ENCODE data around the gene CDCP1. TPM values are rescaled to one million over a fixed set of nuclear protein-coding genes. Genes with fewer than 3 reads are reported as not detected.
"Not testable (repeated sequence)": the region's sequence is repeated elsewhere in the genome, so short reads cannot be mapped to it uniquely, and the experiment has no call there.

Gene CDCP1
- total and polyA plus RNA-seq, 2 donors from 2014 or later: 3.7 to 39.6 TPM

DNA sequence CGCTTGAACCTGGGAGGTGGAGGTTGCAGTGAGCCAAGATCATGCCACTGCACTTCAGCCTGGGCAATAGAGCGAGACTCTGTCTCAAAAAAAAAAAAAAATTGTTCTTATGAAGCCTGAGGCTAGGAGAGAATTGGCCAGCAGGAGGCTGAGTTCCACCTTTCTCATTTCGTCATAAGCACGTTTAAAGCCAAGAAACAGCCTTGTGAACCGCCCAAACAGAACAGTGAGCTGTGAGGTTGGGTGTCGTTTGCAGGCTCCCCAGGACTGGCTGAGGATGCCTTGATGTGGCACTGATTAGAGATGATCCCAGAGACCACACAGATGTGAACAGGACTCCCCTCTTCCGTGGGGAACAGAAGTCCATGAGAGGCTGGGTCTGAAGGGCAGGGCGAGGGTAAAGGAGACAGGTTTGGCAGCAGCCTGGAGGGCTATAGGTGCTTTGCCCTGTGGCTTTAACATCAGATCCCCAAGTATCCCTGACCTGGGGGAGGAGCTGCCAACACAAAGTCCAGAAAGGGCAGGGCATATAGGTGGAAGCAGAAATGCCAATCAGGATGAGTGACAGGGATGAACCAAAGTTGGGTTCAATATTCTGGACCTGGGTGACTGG is 67.2 kb downstream of the CDCP1 start:
- H3K4me3 ChIP-seq (ENCODE audit: low read length in 3 of 3): no peak overlapping the region
- H3K9ac ChIP-seq (ENCODE audit: low read length in 3 of 3): no peak overlapping the region
- no peak for DNase-seq
- H3K36me3 ChIP-seq (ENCODE audit: control insufficient read depth in 2 of 3, insufficient read depth in 3 of 3, low read length in 3 of 3): no peaks in the 10 kb centered on the region
- H3K27me3 ChIP-seq (ENCODE audit: control insufficient read depth, insufficient read depth, low read length): no peaks in the 10 kb centered on the region
- TF ChIP-seq, protein P1, sequence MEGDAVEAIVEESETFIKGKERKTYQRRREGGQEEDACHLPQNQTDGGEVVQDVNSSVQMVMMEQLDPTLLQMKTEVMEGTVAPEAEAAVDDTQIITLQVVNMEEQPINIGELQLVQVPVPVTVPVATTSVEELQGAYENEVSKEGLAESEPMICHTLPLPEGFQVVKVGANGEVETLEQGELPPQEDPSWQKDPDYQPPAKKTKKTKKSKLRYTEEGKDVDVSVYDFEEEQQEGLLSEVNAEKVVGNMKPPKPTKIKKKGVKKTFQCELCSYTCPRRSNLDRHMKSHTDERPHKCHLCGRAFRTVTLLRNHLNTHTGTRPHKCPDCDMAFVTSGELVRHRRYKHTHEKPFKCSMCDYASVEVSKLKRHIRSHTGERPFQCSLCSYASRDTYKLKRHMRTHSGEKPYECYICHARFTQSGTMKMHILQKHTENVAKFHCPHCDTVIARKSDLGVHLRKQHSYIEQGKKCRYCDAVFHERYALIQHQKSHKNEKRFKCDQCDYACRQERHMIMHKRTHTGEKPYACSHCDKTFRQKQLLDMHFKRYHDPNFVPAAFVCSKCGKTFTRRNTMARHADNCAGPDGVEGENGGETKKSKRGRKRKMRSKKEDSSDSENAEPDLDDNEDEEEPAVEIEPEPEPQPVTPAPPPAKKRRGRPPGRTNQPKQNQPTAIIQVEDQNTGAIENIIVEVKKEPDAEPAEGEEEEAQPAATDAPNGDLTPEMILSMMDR (IDR thresholded peaks at IDR 0.05; ENCODE audit: borderline replicate concordance, extremely low read depth, insufficient read depth): no peak
- H3K4me1 ChIP-seq (ENCODE audit: control insufficient read depth in 2 of 3, insufficient read depth in 2 of 3, low read depth in 1 of 3, low read length in 3 of 3): no peaks in the 10 kb centered on the region
- FAIRE-seq: no peak
- intact Hi-C loops (cut with DNase I): no loop called here
- H3K9me3 ChIP-seq (ENCODE audit: control insufficient read depth in 2 of 3, insufficient read depth in 1 of 3, low read length in 3 of 3): no peaks in the 10 kb centered on the region
- H3K27ac ChIP-seq (ENCODE audit: low read depth in 2 of 2, low read length in 2 of 2): no peak overlapping the region

DNA sequence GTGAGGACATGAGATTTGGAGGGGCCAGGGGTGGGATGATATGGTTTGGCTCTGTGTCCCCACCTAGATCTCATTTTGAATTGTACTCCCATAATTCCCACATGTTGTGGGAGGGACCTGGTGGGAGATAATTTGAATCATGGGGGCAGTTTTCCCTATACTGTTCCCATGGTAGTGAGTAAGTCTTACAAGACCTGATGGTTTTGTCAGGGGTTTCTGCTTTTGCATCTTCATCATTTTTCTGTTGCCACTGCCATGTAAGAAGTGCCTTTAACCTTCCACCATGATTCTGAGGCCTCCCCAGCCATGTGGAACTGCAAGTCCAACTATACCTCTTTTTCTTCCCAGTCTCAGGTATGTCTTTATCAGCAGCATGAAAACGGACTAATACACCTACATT is 67.9 kb downstream of the CDCP1 start:
- H3K36me3 ChIP-seq (ENCODE audit: control insufficient read depth in 2 of 3, insufficient read depth in 3 of 3, low read length in 3 of 3); H3K9me3 ChIP-seq (ENCODE audit: control insufficient read depth in 2 of 3, insufficient read depth in 1 of 3, low read length in 3 of 3); H3K4me3 ChIP-seq (ENCODE audit: low read length in 3 of 3); H3K27me3 ChIP-seq (ENCODE audit: control insufficient read depth, insufficient read depth, low read length); DNase-seq; FAIRE-seq; H3K4me1 ChIP-seq (ENCODE audit: control insufficient read depth in 2 of 3, insufficient read depth in 2 of 3, low read depth in 1 of 3, low read length in 3 of 3); intact Hi-C loops (cut with DNase I); H3K27ac ChIP-seq (ENCODE audit: low read depth in 2 of 2, low read length in 2 of 2); H3K9ac ChIP-seq (ENCODE audit: low read length in 3 of 3): not testable (repeated sequence)

DNA sequence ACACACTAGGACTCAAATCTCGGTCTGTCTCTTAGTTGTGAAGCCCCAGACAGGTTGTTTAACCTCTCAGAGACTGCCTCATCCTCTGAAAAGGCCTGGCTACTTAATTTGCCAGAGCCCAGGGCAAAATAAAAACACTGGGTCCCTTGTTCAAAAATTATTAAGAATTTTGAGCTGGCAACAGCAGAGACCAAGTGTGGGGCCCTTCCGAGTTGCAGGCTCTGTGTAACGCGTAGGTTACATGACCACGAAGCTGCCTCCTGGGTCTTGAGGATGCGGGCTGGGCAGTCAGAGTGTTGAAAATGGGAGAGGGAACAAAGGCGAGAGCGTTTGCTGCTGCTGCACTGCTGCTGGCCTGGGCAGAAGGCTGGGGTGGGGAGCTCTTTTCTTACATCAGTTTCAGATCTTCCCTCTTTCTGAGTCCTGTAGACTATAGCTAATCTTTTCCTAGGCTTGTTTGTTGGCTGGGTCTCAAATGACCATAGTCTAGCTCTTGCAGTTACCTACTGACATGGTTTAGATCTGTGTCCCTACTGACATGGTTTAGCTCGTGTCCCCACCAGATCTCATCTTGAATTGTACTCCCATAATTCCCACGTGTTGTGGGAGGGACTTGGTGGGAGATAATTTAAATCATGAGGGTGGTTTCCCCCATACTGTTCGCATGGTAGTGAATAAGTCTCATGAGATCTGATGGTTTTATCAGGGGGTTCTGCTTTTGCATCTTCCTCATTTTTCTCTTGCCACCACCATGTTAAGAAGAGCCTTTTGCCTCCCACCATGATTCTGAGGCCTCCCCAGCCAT is 70.2 kb downstream of the CDCP1 start:
- Histone ChIP-seq H3K9me3 (ENCODE audit: control insufficient read depth in 2 of 3, insufficient read depth in 1 of 3, low read length in 3 of 3) (peaks cover 0 to 3% (median 0%) of the 10 kb centered on the region in 3 donors), H3K36me3 (ENCODE audit: control insufficient read depth in 2 of 3, insufficient read depth in 3 of 3, low read length in 3 of 3) (no peaks in the 10 kb centered on the region), H3K27me3 (ENCODE audit: control insufficient read depth, insufficient read depth, low read length) (no peaks in the 10 kb centered on the region), H3K9ac (ENCODE audit: low read length in 3 of 3) (no peak overlapping the region), H3K4me1 (ENCODE audit: control insufficient read depth in 2 of 3, insufficient read depth in 2 of 3, low read depth in 1 of 3, low read length in 3 of 3) (no peaks in the 10 kb centered on the region), H3K4me3 (ENCODE audit: low read length in 3 of 3) (no peak overlapping the region), H3K27ac (ENCODE audit: low read depth in 2 of 2, low read length in 2 of 2) (no peak overlapping the region)
- no peak for FAIRE-seq
- intact Hi-C loops (cut with DNase I): no loop called here
- TF ChIP-seq, protein P1 (IDR thresholded peaks at IDR 0.05; ENCODE audit: borderline replicate concordance, extremely low read depth, insufficient read depth): no peak
- DNase-seq: no peak

DNA sequence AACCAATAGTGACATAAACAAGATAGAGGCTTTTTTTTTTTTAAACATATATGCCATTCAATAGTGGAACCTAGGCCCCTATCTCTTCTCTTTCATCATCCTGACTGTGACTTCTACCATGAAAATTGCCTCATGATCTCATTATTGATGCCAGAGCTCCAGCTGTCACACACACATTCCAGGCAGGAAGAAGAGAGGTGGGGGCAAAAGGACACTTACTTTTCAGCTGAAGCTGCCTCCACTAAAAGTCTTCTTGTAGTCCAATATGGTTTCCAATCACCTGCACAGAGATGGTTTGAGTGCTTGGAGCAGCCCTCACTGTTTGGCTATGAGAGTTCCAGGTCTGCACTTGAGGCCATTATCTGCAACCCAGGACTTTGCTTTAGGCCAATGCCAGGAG is 75.1 kb downstream of the CDCP1 start:
- H3K4me3 ChIP-seq (ENCODE audit: low read length in 3 of 3): no peak overlapping the region
- H3K27me3 ChIP-seq (ENCODE audit: control insufficient read depth, insufficient read depth, low read length): no peaks in the 10 kb centered on the region
- H3K36me3 ChIP-seq (ENCODE audit: control insufficient read depth in 2 of 3, insufficient read depth in 3 of 3, low read length in 3 of 3): no peaks in the 10 kb centered on the region
- H3K4me1 ChIP-seq (ENCODE audit: control insufficient read depth in 2 of 3, insufficient read depth in 2 of 3, low read depth in 1 of 3, low read length in 3 of 3): no peaks in the 10 kb centered on the region
- intact Hi-C loops (cut with DNase I): no loop called here
- H3K9me3 ChIP-seq (ENCODE audit: control insufficient read depth in 2 of 3, insufficient read depth in 1 of 3, low read length in 3 of 3): peaks cover 0 to 4% (median 0%) of the 10 kb centered on the region in 3 donors
- H3K27ac ChIP-seq (ENCODE audit: low read depth in 2 of 2, low read length in 2 of 2): no peak overlapping the region
- no peak for FAIRE-seq
- TF ChIP-seq, protein P1 (IDR thresholded peaks at IDR 0.05; ENCODE audit: borderline replicate concordance, extremely low read depth, insufficient read depth): no peak
- H3K9ac ChIP-seq (ENCODE audit: low read length in 3 of 3): no peak overlapping the region
- no peak for DNase-seq
